SK-N-MC (cell line): ENCODE measurements around the gene SNCA.

Experiments
- DNase-seq: peaks from one replicate; pipeline ENCODE4 v3.0.0-alpha.2; 2011; ENCODE audit warnings: low read depth, low spot score
- H3K27ac ChIP-seq: fragments of 200-600 bp; sonication (generic); 2 replicates; pipeline ENCODE4 v1.5.1; 2016; ENCODE audit warnings: mixed run types
- H3K36me3 ChIP-seq: fragments of 200-600 bp; sonication (generic); 2 replicates; pipeline ENCODE4 v1.6.1; 2017; ENCODE audit warnings: antibody characterized with exemption, low read length, mixed read lengths; ENCODE audit not compliant: insufficient read depth
- H3K4me3 ChIP-seq: fragments of 200-600 bp; sonication (generic); 2 replicates; pipeline ENCODE4 v1.5.1; 2016
- H3K9ac ChIP-seq: fragments of 200-600 bp; sonication (generic); 2 replicates; pipeline ENCODE4 v1.8.0; 2017; ENCODE audit warnings: mixed run types, mixed read lengths; ENCODE audit not compliant: insufficient read length
- H3K9me3 ChIP-seq: fragments of 200-600 bp; sonication (generic); 2 replicates; pipeline ENCODE4 v1.6.1; 2017; ENCODE audit warnings: low read depth, mild to moderate bottlenecking, antibody characterized with exemption, low read length, moderate library complexity, mixed read lengths
- EZH2 ChIP-seq: fragments of 200-600 bp; sonication (generic); IDR thresholded peaks from one replicate; pipeline ENCODE4 v1.6.1; 2017; ENCODE audit warnings: antibody characterized with exemption
- FOXP2 ChIP-seq: optimal IDR thresholded peaks from 2 replicates; pipeline ENCODE3; 2011; ENCODE audit warnings: mild to moderate bottlenecking, moderate library complexity; ENCODE audit not compliant: insufficient read depth; ENCODE audit errors: extremely low read length, control extremely low read depth
- POLR2AphosphoS5 ChIP-seq: IDR thresholded peaks from 2 replicates; pipeline ENCODE4 v1.6.1; 2012; ENCODE audit warnings: mild to moderate bottlenecking, low read depth, low read length, borderline replicate concordance

The SNCA gene

DNA sequence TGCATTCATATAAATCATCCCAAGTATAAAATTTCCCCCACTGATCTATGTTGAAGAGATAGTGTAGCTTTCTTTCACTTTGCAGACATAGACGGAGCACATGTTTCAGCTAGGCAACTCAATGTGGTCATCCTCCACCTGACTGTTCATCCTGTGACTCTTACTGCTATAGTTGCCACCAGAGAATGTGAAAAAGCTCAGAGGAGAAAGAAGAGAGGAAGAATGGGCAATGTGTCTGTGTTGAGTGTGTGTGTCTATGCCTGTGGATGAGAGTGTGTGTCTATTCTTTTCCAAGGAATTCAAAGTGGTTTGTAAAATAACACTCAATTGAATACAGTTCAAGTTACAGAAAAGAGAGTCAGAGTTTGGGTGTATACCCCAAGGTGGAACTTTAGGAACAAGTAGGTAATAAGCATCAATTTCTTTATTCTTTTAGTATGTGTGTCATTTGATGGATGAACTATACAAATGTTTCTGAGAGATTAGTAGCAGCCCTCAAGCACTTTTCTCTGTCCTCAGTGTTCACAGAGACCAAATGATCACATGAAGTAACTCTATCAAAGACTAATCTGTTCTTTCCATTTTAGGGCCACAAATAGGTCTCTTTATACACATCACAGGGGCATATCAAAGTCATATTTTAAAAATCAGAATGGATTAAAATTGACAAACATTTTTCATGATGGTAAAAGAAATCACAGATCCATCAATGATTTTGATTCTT is 2.3 kb downstream of the SNCA start:
- H3K27ac ChIP-seq, result no peak overlapping the region
- no peak for DNase-seq
- peaks cover 17% of the 10 kb centered on the region; the same call in 1 of the 2 replicates for H3K36me3 ChIP-seq
- TF ChIP-seq POLR2AphosphoS5 (no peak), FOXP2 (no peak)
- no peaks in the 10 kb centered on the region for H3K9me3 ChIP-seq
- no peak overlapping the region for H3K9ac ChIP-seq
- no peak overlapping the region for H3K4me3 ChIP-seq

DNA sequence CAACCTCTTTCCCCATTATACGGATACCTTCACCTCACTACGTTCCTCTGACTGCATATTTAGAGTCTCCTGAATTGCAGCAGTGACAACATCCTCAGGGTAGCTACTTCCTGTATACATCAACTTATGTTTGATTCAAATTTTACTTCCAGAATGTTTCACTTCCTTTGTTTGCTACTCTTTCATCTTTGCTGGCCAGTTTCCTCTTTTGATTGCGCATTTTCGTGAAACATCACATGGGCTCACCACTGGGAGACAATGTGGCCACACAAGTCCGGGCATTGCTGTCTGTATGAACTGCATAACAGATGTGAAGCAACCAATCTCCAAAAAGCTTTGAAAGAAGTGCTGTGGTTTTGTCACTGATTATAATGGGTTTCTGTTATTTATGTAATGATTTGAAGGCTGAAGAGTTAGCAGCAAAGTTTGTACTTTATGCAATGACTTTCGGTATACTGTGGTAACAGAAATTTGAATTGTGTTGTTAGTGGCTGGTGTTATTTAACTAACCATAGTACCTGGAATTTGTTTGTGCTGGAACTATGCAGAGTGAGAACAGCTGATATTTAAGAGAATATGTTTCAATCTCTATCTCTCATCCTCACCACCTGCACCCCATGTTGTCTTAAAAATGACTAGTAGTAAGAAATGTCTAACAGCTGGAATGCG is 7.4 kb downstream of the SNCA start:
- H3K9ac ChIP-seq, result no peak overlapping the region
- no peak for DNase-seq
- TF ChIP-seq POLR2AphosphoS5 (no peak), FOXP2 (no peak), EZH2 (no peak)
- peaks cover 26% of the 10 kb centered on the region for H3K36me3 ChIP-seq
- no peaks in the 10 kb centered on the region for H3K9me3 ChIP-seq
- H3K4me3 ChIP-seq, result no peak overlapping the region
- no peak overlapping the region for H3K27ac ChIP-seq

DNA sequence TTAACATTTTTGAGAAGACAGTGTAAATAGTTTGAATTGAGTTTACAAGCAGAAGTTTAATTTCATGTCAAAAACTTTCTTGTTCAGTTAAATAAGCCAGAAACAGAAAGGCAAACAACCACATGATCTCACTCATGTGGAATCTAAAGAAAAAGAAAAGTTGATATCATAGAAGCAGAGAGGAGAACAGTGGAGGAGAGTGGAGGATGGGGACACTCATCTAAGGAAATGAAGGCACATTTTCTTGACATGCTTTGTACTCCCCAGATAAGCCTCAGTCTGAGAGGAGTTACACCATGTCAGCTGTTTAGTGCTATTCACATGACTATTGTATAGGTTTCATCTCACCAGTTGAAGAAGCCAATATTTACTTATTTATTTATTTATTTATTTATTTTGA is 13.5 kb downstream of the SNCA start:
- no peak for DNase-seq
- Histone ChIP-seq H3K27ac (no peak overlapping the region), H3K4me3 (no peak overlapping the region), H3K36me3 (peaks cover 28% of the 10 kb centered on the region), H3K9me3 (no peaks in the 10 kb centered on the region), H3K9ac (no peak overlapping the region)
- no peak for TF ChIP-seq FOXP2
- TF ChIP-seq POLR2AphosphoS5, result no peak
- TF ChIP-seq EZH2, result no peak

DNA sequence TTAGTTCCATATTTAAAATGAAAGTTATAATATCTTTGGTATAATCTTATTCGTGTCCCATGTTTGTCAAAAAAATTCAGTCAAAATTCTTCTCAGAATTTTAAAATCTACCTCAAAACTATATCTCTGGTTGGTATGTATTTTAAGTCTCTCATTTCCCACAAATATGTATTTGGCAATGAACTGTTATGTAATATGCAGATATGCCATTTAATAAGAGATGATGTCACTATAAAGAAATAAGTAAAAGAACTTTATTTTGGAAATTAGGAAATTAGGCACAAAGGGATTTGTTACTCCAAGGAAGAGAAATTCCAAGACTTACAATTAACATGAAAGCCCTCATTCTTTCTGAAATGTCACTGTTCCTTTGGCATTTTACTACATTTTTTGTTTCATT is 15.3 kb downstream of the SNCA start:
- Histone ChIP-seq H3K9me3 (no peaks in the 10 kb centered on the region), H3K27ac (no peak overlapping the region), H3K4me3 (no peak overlapping the region), H3K36me3 (peaks cover 19% of the 10 kb centered on the region), H3K9ac (no peak overlapping the region)
- TF ChIP-seq FOXP2 (no peak), POLR2AphosphoS5 (no peak), EZH2 (no peak)
- DNase-seq, result no peak

DNA sequence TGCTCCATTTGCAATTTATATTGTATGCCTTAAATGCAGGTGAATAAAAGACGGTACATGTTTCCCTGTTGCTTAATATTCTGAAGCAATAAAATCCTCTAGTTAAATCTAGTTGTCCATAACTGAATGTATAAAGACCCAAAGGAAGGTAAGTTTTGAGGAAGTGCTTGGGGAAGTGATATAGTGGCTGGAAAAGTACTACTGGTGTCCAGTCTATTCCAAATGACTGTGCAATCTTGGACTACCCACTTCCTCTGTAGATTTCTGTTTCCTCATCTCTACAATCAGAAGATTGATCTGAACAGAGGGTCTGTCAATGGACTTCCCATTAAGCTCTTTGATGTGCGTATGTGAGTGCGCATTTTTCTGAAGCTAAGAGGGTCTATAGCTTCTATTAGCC is 17.0 kb downstream of the SNCA start:
- DNase-seq, result no peak
- TF ChIP-seq FOXP2 (no peak), EZH2 (no peak), POLR2AphosphoS5 (no peak)
- Histone ChIP-seq H3K9ac (no peak overlapping the region), H3K9me3 (no peaks in the 10 kb centered on the region), H3K36me3 (peaks cover 19% of the 10 kb centered on the region), H3K27ac (no peak overlapping the region), H3K4me3 (no peak overlapping the region)

DNA sequence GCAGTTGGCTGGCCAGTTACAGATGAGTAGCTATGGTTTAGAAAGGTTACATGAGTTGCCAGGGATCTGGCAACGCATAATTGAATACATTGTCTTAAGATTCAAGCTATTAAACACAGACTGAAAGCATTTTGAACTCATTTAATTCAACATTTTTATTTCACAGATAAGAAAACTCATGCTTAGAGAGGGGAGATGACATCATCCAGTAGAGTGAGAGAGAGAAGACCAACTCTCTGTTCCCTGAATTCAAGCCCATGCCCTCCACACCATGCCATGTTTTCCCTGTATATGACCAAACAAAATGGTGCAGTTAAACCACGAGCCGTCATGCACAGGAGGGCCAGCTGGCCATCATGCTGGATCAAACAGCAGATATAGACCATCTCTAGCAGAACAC is 22.6 kb downstream of the SNCA start:
- Histone ChIP-seq H3K9ac (no peak overlapping the region), H3K27ac (no peak overlapping the region), H3K36me3 (peaks cover 5% of the 10 kb centered on the region; the same call in 1 of the 2 replicates), H3K9me3 (no peaks in the 10 kb centered on the region), H3K4me3 (no peak overlapping the region)
- TF ChIP-seq EZH2 (no peak), POLR2AphosphoS5 (no peak), FOXP2 (no peak)
- DNase-seq, result no peak

DNA sequence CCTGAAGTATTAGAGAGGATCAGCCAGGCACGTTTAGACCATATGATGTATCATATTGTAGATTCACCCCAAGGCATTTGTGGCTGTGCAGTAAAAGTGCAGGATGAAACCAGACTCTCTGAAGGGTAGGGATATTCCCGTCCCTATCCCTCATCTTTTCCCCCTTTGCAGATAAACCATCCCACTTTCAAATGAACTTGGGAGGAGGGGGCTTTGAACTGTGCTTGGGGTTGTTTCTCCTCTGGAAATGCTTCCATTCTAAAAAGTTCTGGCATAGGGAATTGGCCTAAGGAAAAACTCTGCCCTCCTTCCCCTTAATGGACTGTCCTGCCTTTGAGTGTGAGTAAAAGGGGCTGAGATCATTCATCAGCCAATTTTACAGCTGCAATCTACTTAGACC is 23.8 kb downstream of the SNCA start:
- Histone ChIP-seq H3K36me3 (no peaks in the 10 kb centered on the region), H3K9ac (no peak overlapping the region), H3K4me3 (no peak overlapping the region), H3K9me3 (no peaks in the 10 kb centered on the region), H3K27ac (no peak overlapping the region)
- no peak for DNase-seq
- no peak for TF ChIP-seq EZH2
- TF ChIP-seq FOXP2, result no peak
- TF ChIP-seq POLR2AphosphoS5, result no peak

DNA sequence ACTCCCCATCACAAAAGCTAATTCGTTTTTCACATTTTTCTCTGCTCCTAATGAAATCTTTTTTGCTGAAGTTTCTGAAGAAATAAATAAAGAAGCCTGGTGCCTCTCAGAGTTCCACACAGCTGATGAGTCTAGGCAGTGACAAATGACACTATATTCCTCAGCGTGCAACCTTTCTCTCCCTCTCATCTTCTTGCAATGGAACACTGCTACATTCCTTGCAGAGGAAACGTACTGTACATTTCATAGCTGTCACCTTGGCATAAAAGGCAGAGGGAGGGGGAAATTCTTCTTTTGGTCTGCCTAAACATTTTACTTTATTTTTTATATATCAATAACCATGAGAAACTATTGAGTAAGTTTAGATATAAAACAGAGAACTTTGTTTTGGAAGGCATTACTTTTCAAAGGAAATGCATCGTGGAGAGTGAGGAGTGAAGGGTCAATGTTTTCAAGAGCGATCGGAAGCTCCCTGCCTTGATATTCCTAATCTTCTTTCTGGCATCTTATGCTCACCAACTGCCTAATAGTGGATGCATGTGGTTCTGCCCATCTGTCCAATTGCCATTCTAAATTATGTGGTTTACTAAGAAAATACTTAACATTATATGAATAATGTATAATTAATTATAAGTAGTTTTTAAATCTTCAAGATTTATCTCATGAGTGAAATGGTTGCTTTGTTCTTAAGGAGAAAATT is 29.4 kb downstream of the SNCA start:
- Histone ChIP-seq H3K27ac (no peak overlapping the region), H3K4me3 (no peak overlapping the region), H3K9me3 (no peaks in the 10 kb centered on the region), H3K36me3 (no peaks in the 10 kb centered on the region), H3K9ac (no peak overlapping the region)
- DNase-seq, result no peak
- TF ChIP-seq EZH2 (no peak), POLR2AphosphoS5 (no peak), FOXP2 (no peak)

GRCh38 chr4:89805297-89805696 is 31.7 kb downstream of the SNCA start:
- no peaks in the 10 kb centered on the region for H3K36me3 ChIP-seq
- DNase-seq, result no peak
- TF ChIP-seq EZH2, result no peak
- no peak for TF ChIP-seq POLR2AphosphoS5
- no peak for TF ChIP-seq FOXP2
- H3K9ac ChIP-seq, result no peak overlapping the region
- no peaks in the 10 kb centered on the region for H3K9me3 ChIP-seq
- no peak overlapping the region for H3K4me3 ChIP-seq
- no peak overlapping the region for H3K27ac ChIP-seq
